Panc1 (cell line): ENCODE data around the gene KHNYN. TPM values are rescaled to one million over a fixed set of nuclear protein-coding genes. Genes with fewer than 3 reads are reported as not detected.

ENCODE experiments used
- ATAC-seq: fragments of 200-7000 bp; cut with Tn5 transposase; 2 replicates; pipeline ENCODE4 v1.9.1; 2020; ENCODE audit warnings: mild to moderate bottlenecking, moderate library complexity
- BruUV-seq: library from RNA; stranded (reverse); fragments of 400-500 nt; replicated peaks from 2 replicates; lab custom pipeline; 2021; lab: Mats Ljungman, UMichigan
- CTCF ChIA-PET: fragments of 300-600 bp; sonication (Branson Sonifier 250); formaldehyde crosslinking; loops from one replicate; lab custom pipeline; 2022; ENCODE audit warnings: antibody characterized with exemption; lab: Charles Lee
- POLR2A ChIA-PET: fragments of 300-600 bp; sonication (Branson Sonifier 250); formaldehyde crosslinking; loops from one replicate; lab custom pipeline; 2022; ENCODE audit warnings: antibody characterized with exemption; lab: Charles Lee
- DNase-seq: peaks from one replicate; pipeline ENCODE4 v3.0.0-alpha.2; 2010; ENCODE audit warnings: low read depth, low spot score
- H3K27ac ChIP-seq: 2 replicates; pipeline ENCODE4 v1.5.1; 2011; ENCODE audit warnings: mild to moderate bottlenecking, low read length, inconsistent platforms
- H3K27me3 ChIP-seq: fragments of 200-500 bp; sonication (Bioruptor generic); 2 replicates; pipeline ENCODE4 v1.6.0; 2014; ENCODE audit warnings: low read length, inconsistent platforms; ENCODE audit not compliant: control insufficient read depth, insufficient read depth
- H3K36me3 ChIP-seq: fragments of 200-500 bp; sonication (Bioruptor generic); 2 replicates; pipeline ENCODE4 v1.5.1; 2014; ENCODE audit warnings: inconsistent platforms, mild to moderate bottlenecking, low read length, moderate library complexity; ENCODE audit not compliant: control insufficient read depth, insufficient read depth
- H3K4me1 ChIP-seq: 2 replicates; pipeline ENCODE4 v1.5.1; 2011; ENCODE audit warnings: inconsistent platforms, mild to moderate bottlenecking, low read length, moderate library complexity; ENCODE audit not compliant: control insufficient read depth, insufficient read depth
- H3K4me3 ChIP-seq, 2 experiments: 2 replicates each; pipeline ENCODE4 v1.5.1; 2011 to 2012; ENCODE audit warnings: low read depth in 2 of 2, low read length in 2 of 2, mild to moderate bottlenecking in 2 of 2, inconsistent platforms in 1 of 2, moderate library complexity in 1 of 2
- H3K9me3 ChIP-seq: fragments of 200-500 bp; sonication (Bioruptor generic); 2 replicates; pipeline ENCODE4 v1.5.1; 2014; ENCODE audit warnings: low read depth, mild to moderate bottlenecking, inconsistent platforms, low read length, moderate library complexity; ENCODE audit not compliant: control insufficient read depth, insufficient read depth
- POLR2AphosphoS5 ChIP-seq: IDR thresholded peaks from 2 replicates; pipeline ENCODE4 v1.6.1; 2012; ENCODE audit warnings: mild to moderate bottlenecking, low read depth, low read length, moderate library complexity
- SIN3A ChIP-seq: IDR thresholded peaks from 2 replicates; pipeline ENCODE4 v1.6.1; 2012; ENCODE audit warnings: low read depth, mild to moderate bottlenecking, low read length, moderate library complexity, borderline replicate concordance; ENCODE audit not compliant: insufficient read depth
- TCF7L2 ChIP-seq: IDR thresholded peaks from 2 replicates; pipeline ENCODE4 v1.6.1; 2011; ENCODE audit warnings: mild to moderate bottlenecking, low read depth, low read length, inconsistent platforms
- in situ Hi-C: cut with HindIII; loops from 2 replicates; pipeline ENCODE4 v1.10.0; 2016; ENCODE audit warnings: low sequenced_read_pairs, low pct_unique_long_range_greater_than_20kb
- intact Hi-C: fragments of 100-400 bp; cut with micrococcal nuclease; formaldehyde crosslinking; loops from one replicate; pipeline ENCODE4 v1.10.0; 2022; ENCODE audit not compliant: unreplicated experiment
- total RNA-seq: library from RNA; stranded (reverse); gene quantifications from one replicate; pipeline ENCODE4 v1.2.1, GENCODE V29; 2021; ENCODE audit not compliant: unreplicated experiment
- TF ChIP-seq, protein P1 (sequence below), 2 experiments: IDR thresholded peaks; 2 replicates each; pipeline ENCODE4 v1.6.1; 2011 to 2012; ENCODE audit warnings: low read depth in 2 of 2, control low read depth in 1 of 2, low read length in 1 of 2, mild to moderate bottlenecking in 1 of 2, moderate library complexity in 1 of 2; ENCODE audit not compliant: insufficient read depth in 1 of 2
- TF ChIP-seq, protein P2 (sequence below): fragments of 450-650 bp; IDR thresholded peaks from 2 replicates; pipeline ENCODE4 v1.5.1; 2017; ENCODE audit warnings: mild to moderate bottlenecking

The KHNYN gene
- total RNA-seq, 1 experiment from 2014 or later, result 37.6 TPM

DNA sequence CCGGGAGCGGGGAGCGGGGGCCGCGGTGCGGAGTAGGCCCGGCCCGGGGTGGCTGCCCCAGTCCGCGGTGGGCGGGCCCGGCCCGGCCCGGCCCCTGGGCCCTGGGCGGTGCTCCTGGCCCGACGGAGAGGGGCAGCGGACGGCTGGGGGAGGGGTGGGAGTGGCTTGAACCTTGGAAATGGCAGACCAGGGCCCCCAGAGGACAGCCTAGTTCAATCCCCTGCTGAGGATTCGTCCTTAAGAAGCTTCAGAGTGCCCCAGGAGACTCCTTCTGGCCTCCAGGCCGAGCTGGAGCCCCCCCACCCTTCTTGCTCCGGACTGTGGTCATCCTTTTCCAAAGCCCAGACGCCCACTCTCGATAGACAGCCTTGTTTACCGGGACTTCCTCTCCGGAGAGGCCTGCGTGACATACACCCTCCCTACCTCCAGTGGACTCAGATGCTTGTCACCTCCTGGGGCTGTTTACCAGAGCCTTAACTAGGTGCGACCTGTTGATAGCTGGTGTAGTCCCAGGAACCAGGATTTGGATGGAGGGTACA, 458 bp downstream of the KHNYN start:
- H3K27me3 ChIP-seq, result no peaks in the 10 kb centered on the region
- no peak for TF ChIP-seq TCF7L2
- TF ChIP-seq SIN3A, result no peak
- no peak for TF ChIP-seq POLR2AphosphoS5
- TF ChIP-seq, protein P1, sequence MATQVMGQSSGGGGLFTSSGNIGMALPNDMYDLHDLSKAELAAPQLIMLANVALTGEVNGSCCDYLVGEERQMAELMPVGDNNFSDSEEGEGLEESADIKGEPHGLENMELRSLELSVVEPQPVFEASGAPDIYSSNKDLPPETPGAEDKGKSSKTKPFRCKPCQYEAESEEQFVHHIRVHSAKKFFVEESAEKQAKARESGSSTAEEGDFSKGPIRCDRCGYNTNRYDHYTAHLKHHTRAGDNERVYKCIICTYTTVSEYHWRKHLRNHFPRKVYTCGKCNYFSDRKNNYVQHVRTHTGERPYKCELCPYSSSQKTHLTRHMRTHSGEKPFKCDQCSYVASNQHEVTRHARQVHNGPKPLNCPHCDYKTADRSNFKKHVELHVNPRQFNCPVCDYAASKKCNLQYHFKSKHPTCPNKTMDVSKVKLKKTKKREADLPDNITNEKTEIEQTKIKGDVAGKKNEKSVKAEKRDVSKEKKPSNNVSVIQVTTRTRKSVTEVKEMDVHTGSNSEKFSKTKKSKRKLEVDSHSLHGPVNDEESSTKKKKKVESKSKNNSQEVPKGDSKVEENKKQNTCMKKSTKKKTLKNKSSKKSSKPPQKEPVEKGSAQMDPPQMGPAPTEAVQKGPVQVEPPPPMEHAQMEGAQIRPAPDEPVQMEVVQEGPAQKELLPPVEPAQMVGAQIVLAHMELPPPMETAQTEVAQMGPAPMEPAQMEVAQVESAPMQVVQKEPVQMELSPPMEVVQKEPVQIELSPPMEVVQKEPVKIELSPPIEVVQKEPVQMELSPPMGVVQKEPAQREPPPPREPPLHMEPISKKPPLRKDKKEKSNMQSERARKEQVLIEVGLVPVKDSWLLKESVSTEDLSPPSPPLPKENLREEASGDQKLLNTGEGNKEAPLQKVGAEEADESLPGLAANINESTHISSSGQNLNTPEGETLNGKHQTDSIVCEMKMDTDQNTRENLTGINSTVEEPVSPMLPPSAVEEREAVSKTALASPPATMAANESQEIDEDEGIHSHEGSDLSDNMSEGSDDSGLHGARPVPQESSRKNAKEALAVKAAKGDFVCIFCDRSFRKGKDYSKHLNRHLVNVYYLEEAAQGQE (IDR thresholded peaks at IDR 0.05; ENCODE audit: insufficient read depth in 1 of 2, low read depth in 2 of 2, low read length in 1 of 2), result no peak
- TF ChIP-seq, protein P2, sequence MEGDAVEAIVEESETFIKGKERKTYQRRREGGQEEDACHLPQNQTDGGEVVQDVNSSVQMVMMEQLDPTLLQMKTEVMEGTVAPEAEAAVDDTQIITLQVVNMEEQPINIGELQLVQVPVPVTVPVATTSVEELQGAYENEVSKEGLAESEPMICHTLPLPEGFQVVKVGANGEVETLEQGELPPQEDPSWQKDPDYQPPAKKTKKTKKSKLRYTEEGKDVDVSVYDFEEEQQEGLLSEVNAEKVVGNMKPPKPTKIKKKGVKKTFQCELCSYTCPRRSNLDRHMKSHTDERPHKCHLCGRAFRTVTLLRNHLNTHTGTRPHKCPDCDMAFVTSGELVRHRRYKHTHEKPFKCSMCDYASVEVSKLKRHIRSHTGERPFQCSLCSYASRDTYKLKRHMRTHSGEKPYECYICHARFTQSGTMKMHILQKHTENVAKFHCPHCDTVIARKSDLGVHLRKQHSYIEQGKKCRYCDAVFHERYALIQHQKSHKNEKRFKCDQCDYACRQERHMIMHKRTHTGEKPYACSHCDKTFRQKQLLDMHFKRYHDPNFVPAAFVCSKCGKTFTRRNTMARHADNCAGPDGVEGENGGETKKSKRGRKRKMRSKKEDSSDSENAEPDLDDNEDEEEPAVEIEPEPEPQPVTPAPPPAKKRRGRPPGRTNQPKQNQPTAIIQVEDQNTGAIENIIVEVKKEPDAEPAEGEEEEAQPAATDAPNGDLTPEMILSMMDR, result no peak
- POLR2A ChIA-PET, result interaction anchor here (0.6 to 0.9 kb wide), 3 partner anchors 12 to 104 kb away, joined by 3 to 20 read pairs (median 3); no protein-coding TSS in a partner anchor
- no peaks in the 10 kb centered on the region for H3K9me3 ChIP-seq
- CTCF ChIA-PET, result interaction anchor here (2.9 to 3.0 kb wide), 2 partner anchors 64 to 97 kb away, joined by 28 to 46 read pairs; no protein-coding TSS in a partner anchor
- H3K4me1 ChIP-seq, result peaks cover 8% of the 10 kb centered on the region
- ATAC-seq, result peak; percentile 91
- H3K36me3 ChIP-seq, result peaks cover 6% of the 10 kb centered on the region
- peak overlapping the region; percentile 74 to 84 for H3K4me3 ChIP-seq
- intact Hi-C loops (loop anchor here (2.0 kb wide), 1 partner anchor 97 kb away; no protein-coding TSS in a partner anchor), in situ Hi-C loops (loop anchor here (10.0 kb wide), 1 partner anchor 95 kb away; the partner anchor contains the start of genes ADCY4 and RIPK3)
- peak overlapping the region; percentile 91 for H3K27ac ChIP-seq
- no peak for DNase-seq
- no TSS peak for BruUV-seq

DNA sequence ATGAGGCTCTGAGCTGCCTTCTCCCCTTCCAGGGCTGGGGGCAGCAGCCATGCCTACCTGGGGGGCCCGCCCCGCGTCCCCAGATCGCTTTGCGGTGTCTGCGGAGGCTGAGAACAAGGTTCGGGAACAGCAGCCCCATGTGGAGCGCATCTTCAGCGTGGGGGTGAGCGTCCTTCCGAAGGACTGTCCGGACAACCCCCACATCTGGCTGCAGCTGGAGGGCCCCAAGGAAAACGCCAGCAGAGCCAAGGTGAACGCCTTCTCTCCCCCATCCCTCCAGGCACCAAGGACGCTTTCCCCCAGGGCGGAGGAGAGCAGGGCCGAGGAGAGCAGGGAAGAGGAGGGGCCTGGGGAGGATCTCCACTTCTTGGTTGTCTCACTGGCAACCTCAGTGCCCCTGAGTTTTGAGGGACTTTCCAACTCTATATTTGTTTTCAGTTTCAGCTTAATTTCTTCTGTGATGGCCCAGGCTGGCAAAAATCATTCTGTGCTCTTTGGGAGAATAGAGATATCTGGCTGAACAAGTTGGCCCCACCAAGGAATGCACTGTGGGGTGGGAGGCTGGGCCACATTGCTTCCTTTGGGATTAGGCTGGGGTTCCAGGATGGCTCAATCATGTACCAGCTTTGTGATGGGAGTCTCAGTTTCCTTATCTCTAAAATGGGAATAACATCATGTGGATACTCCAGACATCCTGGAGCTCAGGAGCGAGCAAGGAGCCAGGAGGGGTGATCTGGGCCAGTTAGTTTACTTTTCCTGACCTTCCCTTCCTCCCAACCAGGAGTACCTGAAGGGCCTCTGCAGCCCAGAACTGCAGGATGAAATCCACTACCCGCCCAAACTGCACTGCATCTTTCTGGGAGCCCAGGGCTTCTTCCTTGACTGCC, 1.2 kb downstream of the KHNYN start:
- Histone ChIP-seq H3K27me3 (no peaks in the 10 kb centered on the region), H3K9me3 (no peaks in the 10 kb centered on the region), H3K4me1 (peaks cover 8% of the 10 kb centered on the region), H3K36me3 (peaks cover 6% of the 10 kb centered on the region), H3K27ac (peak overlapping the region; percentile 91), H3K4me3 (peak overlapping the region; percentile 74 to 84)
- ChIA-PET POLR2A (interaction anchor here (0.6 to 1.0 kb wide), 4 partner anchors 11 to 104 kb away, joined by 3 to 20 read pairs (median 4); no protein-coding TSS in a partner anchor), CTCF (interaction anchor here (0.6 to 3.0 kb wide), 14 partner anchors 7 to 283 kb away, joined by 3 to 46 read pairs (median 4); partner anchors contain the start of genes CIDEB and SDR39U1)
- DNase-seq (no peak), ATAC-seq (no peak)
- in situ Hi-C loops (loop anchor here (10.0 kb wide), 1 partner anchor 96 kb away; the partner anchor contains the start of genes ADCY4 and RIPK3), intact Hi-C loops (loop anchor here (1.0 to 2.0 kb wide), 2 partner anchors 66 to 98 kb away; no protein-coding TSS in a partner anchor)
- TSS peak; percentile 61 for BruUV-seq
- TF ChIP-seq POLR2AphosphoS5 (no peak), SIN3A (no peak), TCF7L2 (no peak)
- TF ChIP-seq, protein P2, result no peak
- TF ChIP-seq, protein P1 (IDR thresholded peaks at IDR 0.05; ENCODE audit: insufficient read depth in 1 of 2, low read depth in 2 of 2, low read length in 1 of 2), result no peak
